HG03066 (cell line): ENCODE results near the gene UPK3A.
A peak's percentile ranks its signal among the peaks of the same experiment; 100 is the strongest.

Experiments
- ATAC-seq: cut with Tn5 transposase; IDR thresholded peaks from one replicate; pipeline ENCODE4 v1.9.1; 2021; ENCODE audit warnings: low read depth; ENCODE audit not compliant: unreplicated experiment

Gene UPK3A

GRCh38 chr22:45308391-45308956 is 23.7 kb downstream of the UPK3A start:
- no peak for ATAC-seq

DNA sequence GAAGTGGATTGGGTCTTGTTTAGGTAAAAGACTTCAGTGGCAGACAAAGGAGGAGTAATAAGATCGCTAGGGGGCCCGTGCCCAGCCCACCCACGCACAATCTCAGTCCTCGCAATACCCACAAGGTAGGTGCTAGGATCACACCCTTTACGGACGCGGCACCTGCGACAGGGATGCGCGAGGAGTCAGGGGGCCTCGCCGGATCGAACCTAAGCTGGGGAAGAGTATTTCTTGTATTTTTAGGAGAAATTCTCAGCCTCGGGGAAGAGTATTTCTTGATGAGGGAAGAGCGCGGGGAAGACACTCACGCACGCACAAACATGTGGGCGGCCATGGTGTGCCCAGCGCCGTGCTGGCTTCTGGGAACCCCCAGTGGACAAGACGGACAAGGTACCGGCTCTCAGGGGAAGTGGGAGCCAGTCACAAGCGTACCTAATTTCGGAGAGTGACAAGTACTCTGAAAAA is 24.2 kb downstream of the UPK3A start:
- ATAC-seq: no peak

- peak; percentile 67 for ATAC-seq
These were observed 24.9 kb downstream of the UPK3A start, which contains the start of gene FAM118A for GRCh38 chr22:45309422-45310227. Gene FAM118A, plus strand, starts transcription at chr22:45309934. Its CDS starts 12,446 bp downstream, at chr22:45322380.

GRCh38 chr22:45310331-45310976 is 25.7 kb downstream of the UPK3A start:
- ATAC-seq: peak; percentile 3

GRCh38 chr22:45310977-45311531 is 26.3 kb downstream of the UPK3A start:
- no peak for ATAC-seq

GRCh38 chr22:45312415-45312814 is 27.7 kb downstream of the UPK3A start:
- ATAC-seq: no peak

DNA sequence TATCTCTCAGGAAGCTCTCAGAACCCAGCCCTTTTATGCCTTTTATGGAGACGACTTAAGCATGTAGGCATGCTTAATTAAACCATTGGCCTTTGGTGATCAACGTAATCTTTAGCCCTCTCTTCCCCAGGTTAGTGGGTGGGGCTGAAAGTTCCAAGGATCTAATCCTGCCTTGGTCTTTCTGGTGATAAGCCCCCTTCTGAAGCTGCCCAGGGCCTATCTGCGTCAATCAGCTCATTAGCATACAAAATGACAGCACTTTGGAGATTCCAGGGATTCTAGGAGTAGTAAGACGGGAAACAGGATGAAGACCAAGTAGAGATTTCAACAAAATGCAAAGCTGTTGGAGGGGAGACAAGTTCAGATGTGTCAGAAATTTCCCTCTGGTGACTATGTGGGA is 28.1 kb downstream of the UPK3A start:
- no peak for ATAC-seq

DNA sequence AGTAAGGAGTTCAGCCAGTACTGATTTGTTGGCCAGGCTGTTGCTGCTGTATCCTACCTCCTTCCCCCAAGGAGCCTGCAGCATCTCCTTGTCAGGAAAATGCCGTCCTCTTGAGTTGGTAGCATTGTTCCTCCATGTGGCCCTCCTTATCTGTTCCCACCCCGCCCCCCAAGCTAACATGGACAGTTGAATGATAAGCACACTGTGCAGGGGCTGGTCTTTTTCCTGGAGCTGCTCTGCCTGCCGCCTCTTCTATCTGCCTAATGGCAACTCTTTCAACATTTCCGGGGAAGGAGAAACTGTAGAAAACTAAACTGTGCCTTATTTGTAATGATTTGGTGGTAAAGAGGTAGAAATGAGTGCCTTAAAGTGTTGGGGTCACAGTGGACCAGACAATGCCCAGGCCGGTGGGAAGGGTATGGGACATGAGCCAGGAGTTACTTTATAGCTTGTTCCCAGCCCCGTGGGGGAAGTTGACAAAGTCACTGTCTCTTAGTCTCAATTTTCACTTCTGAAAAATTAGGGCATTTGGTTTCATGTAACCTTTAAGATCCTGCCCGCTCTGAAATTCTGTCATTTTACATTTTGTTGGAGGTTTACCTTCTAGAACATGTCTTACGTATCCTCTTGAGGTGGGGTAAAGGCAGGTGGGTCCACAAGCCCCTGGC is 29.4 kb downstream of the UPK3A start:
- ATAC-seq: no peak

- ATAC-seq: no peak
These were observed 30.0 kb downstream of the UPK3A start for GRCh38 chr22:45314786-45315185.

DNA sequence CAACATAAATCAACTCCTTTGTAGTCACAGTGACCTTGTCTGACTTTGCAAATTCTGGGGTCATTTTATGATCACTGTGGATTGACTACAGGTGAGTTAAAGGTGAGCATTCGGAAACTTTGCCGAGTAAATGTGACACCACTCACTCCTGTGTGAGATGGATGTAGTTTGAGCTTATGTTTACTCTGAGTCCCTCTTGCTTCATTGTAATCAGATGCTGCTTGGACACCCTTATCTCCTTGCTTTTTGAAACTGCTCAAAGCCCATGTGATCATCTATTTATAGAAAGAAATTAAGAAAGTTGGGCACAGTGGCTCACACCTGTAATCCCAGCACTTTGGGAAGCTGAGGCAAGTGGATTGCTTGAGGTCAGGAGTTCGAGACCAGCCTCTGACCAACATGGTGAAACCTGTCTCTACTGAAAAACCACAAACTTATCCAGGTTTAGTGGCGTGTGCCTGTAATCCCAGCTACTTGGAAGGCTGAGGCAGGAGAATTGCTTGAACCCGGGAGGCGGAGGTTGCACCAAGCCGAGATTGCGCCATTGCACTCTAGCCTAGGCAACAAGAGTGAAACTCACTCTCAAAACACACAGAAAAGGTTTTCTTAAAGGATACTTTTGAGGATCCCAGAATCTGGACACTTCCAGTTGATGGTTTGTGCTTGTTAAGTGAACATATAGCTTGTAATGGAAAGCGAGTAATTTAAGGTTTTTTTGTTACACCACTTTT is 32.2 kb downstream of the UPK3A start:
- ATAC-seq: no peak

DNA sequence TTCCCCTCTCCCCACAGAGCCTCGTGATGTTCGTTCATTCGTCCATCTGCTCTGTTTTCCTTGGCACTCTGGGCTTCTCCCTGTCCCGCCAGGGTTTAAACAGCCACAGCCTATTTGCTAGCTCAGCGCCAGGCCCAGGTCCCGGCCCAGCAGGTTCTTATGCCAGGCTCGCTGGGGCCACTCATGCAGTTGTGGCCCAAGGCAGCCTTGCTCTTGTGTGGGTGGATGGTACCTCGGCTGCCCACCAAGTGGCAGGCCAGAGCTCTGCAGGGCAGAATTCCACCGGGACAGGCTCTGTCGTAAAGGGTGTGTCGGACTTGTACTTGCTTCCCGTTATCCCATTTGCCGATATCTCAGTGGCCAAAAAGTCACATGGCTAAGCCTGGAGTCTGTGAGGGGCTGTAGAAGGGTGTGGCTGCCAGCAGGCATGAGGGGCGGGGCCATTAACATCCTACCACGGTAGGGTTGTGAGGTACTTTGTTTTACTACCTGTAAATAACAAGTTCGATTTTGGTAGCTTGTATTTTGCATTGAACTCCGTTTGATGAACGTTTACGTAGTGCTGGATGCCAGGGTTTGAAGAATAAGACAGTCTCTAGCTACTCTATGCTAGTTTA is 32.9 kb downstream of the UPK3A start:
- no peak for ATAC-seq

GRCh38 chr22:45318168-45318557 is 33.4 kb downstream of the UPK3A start:
- peak; percentile 68 for ATAC-seq

DNA sequence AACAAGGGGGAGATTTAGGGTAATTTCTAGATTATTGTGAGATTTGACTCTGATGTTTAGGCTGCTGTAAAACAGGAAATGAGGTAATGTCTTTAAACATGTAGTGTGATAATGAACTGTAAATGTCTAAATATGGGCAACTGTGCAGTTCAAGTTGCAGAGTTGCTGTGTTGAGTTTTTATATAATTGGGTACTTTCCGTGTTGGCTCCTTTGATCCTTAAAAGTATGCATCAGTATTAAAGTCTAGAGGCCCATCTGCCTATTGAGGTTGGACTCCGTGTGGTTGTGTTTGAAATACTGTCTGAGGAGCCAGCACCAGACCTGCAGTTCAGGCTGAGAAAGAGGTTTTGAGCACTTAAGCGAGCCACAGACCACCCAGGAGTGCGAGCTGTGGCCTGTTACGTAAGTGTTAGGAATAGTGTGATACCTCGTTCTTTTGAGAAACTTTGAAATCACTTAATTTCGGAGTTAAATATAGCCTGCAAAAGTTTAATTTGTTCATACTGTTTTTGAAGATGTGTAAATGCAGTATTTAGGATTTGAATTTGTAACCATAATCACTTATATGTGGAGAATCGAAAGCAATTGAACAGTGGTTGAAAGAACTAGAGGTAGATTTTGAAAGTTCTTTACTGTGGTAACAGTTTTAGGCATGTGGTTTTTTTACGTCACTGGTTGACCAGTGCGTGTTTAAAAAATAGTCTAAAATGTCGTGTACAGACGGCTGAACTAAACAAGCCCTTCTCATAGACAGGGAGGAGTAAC is 34.0 kb downstream of the UPK3A start:
- peak; percentile 27 for ATAC-seq

- no peak for ATAC-seq
These were observed 34.6 kb downstream of the UPK3A start for GRCh38 chr22:45319324-45319685.

- ATAC-seq: no peak
These were observed 35.7 kb downstream of the UPK3A start for GRCh38 chr22:45320357-45320976.

- ATAC-seq: no peak
These were observed 37.1 kb downstream of the UPK3A start for GRCh38 chr22:45321827-45322226.

- ATAC-seq: no peak
These were observed 38.2 kb downstream of the UPK3A start for GRCh38 chr22:45322873-45323525.

GRCh38 chr22:45323695-45324094 is 38.9 kb downstream of the UPK3A start:
- no peak for ATAC-seq
